Mesendoderm (in vitro differentiated cells): ENCODE measurements around the gene LACRT.

ENCODE experiments used
- DNase-seq: peaks from one replicate; pipeline ENCODE4 v3.0.0; 2013
- H2AK5ac ChIP-seq: 2 replicates; pipeline ENCODE4 v1.6.1; 2013; ENCODE audit warnings: low read length, inconsistent platforms
- H2BK120ac ChIP-seq: 2 replicates; pipeline ENCODE4 v1.6.1; 2013; ENCODE audit warnings: low read depth, mild to moderate bottlenecking, low read length, moderate library complexity, mixed read lengths
- H2BK15ac ChIP-seq: replicated peaks from 2 replicates; pipeline ENCODE4 v1.6.1; 2013; ENCODE audit warnings: low read depth, mild to moderate bottlenecking, moderate library complexity
- H2BK5ac ChIP-seq: 2 replicates; pipeline ENCODE4 v1.6.1; 2013; ENCODE audit warnings: low read length, inconsistent platforms
- H3K18ac ChIP-seq: 2 replicates; pipeline ENCODE4 v1.6.1; 2013; ENCODE audit warnings: mild to moderate bottlenecking, low read length, mixed read lengths
- H3K23ac ChIP-seq: one replicate; pipeline ENCODE4 v1.6.1; 2013; ENCODE audit warnings: low read length
- H3K27ac ChIP-seq: 2 replicates; pipeline ENCODE4 v1.5.1; 2013; ENCODE audit warnings: low read depth, mild to moderate bottlenecking, inconsistent platforms, low read length, moderate library complexity
- H3K27me3 ChIP-seq: 2 replicates; pipeline ENCODE4 v1.6.1; 2013; ENCODE audit warnings: low read length, control low read depth, mild to moderate bottlenecking, inconsistent platforms; ENCODE audit not compliant: insufficient read depth, poor library complexity
- H3K36me3 ChIP-seq: 2 replicates; pipeline ENCODE4 v1.6.1; 2013; ENCODE audit warnings: low read length, inconsistent platforms; ENCODE audit not compliant: control insufficient read depth, insufficient read depth
- H3K4ac ChIP-seq: one replicate; pipeline ENCODE4 v1.6.1; 2013; ENCODE audit warnings: low read depth, mild to moderate bottlenecking, low read length, moderate library complexity
- H3K4me1 ChIP-seq: 2 replicates; pipeline ENCODE4 v1.6.1; 2013; ENCODE audit warnings: low read depth, low read length, inconsistent platforms; ENCODE audit not compliant: control insufficient read depth
- H3K4me2 ChIP-seq: 2 replicates; pipeline ENCODE4 v1.6.1; 2013; ENCODE audit warnings: low read length
- H3K4me3 ChIP-seq: 2 replicates; pipeline ENCODE4 v1.5.1; 2013; ENCODE audit warnings: mild to moderate bottlenecking, low read length
- H3K56ac ChIP-seq: one replicate; pipeline ENCODE4 v1.6.1; 2013; ENCODE audit warnings: low read length
- H3K79me1 ChIP-seq: 2 replicates; pipeline ENCODE4 v1.6.1; 2013; ENCODE audit warnings: low read length, inconsistent platforms
- H3K79me2 ChIP-seq: 2 replicates; pipeline ENCODE4 v1.6.1; 2013; ENCODE audit warnings: mild to moderate bottlenecking, low read length; ENCODE audit not compliant: control insufficient read depth, insufficient read depth
- H3K9ac ChIP-seq: 2 replicates; pipeline ENCODE4 v1.6.1; 2013; ENCODE audit warnings: low read length, inconsistent platforms
- H4K5ac ChIP-seq: one replicate; pipeline ENCODE4 v1.6.1; 2013; ENCODE audit warnings: low read length
- H4K8ac ChIP-seq: one replicate; pipeline ENCODE4 v1.6.1; 2013; ENCODE audit warnings: low read depth, mild to moderate bottlenecking, control low read depth, low read length, moderate library complexity
- WGBS: extraction: QIAGEN DNeasy Blood & Tissue Kit; methylation state at CpG from one replicate; pipeline ENCODE4 v1.1.7; 2013; ENCODE audit warnings: low lambda C conversion rate, missing lambda C conversion rate; ENCODE audit not compliant: insufficient coverage; ENCODE audit errors: extremely low coverage; 5-methylcytosine and 5-hydroxymethylcytosine counted together

Gene LACRT

GRCh38 chr12:54631988-54632728 is 2.5 kb downstream of the LACRT start:
- Histone ChIP-seq H3K23ac (no peak overlapping the region), H2BK15ac (no peak overlapping the region), H3K4ac (no peak overlapping the region), H3K18ac (no peak overlapping the region), H3K56ac (no peak overlapping the region), H3K79me1 (no peaks in the 10 kb centered on the region), H3K27me3 (no peaks in the 10 kb centered on the region), H3K27ac (no peak overlapping the region), H3K9ac (no peak overlapping the region), H3K4me2 (no peak overlapping the region), H3K4me1 (no peaks in the 10 kb centered on the region), H3K36me3 (no peaks in the 10 kb centered on the region), H2BK5ac (no peak overlapping the region), H4K5ac (no peak overlapping the region), H2AK5ac (no peak overlapping the region), H3K4me3 (no peak overlapping the region), H3K79me2 (no peaks in the 10 kb centered on the region), H4K8ac (no peak overlapping the region), H2BK120ac (no peak overlapping the region)
- DNase-seq: peak; percentile 35
- no CpG with 5 or more reads among the region's 8 CpGs for WGBS

DNA sequence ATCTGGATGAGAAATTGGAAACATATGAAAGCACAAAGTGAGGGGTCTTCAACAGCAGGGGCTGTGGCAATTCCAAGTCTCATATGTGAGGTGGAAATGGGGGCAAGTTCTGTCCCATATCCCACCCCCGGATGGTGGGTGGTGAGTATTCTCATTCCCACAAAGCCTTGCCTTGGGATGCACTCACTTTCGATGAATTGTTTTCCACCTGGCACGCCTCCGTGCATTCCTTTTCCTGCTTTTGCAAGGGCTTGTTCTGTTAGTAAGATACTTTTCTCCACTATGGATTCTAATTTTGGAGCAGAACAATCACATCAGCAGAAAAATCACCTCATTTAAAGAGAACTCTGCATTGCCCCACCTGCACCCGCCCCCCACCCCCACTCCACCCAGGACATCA is 3.1 kb downstream of the LACRT start:
- H3K27ac ChIP-seq: no peak overlapping the region
- H2AK5ac ChIP-seq: no peak overlapping the region
- no peak overlapping the region for H2BK15ac ChIP-seq
- DNase-seq: no peak
- H3K79me1 ChIP-seq: no peaks in the 10 kb centered on the region
- H3K4me2 ChIP-seq: no peak overlapping the region
- H3K56ac ChIP-seq: no peak overlapping the region
- H3K23ac ChIP-seq: no peak overlapping the region
- no peak overlapping the region for H4K8ac ChIP-seq
- no peak overlapping the region for H3K9ac ChIP-seq
- H2BK5ac ChIP-seq: no peak overlapping the region
- no peak overlapping the region for H2BK120ac ChIP-seq
- no peaks in the 10 kb centered on the region for H3K36me3 ChIP-seq
- WGBS: no CpG with 5 or more reads among the region's 5 CpGs
- no peaks in the 10 kb centered on the region for H3K27me3 ChIP-seq
- H4K5ac ChIP-seq: no peak overlapping the region
- no peak overlapping the region for H3K4me3 ChIP-seq
- H3K18ac ChIP-seq: no peak overlapping the region
- H3K79me2 ChIP-seq: no peaks in the 10 kb centered on the region
- H3K4ac ChIP-seq: no peak overlapping the region
- no peaks in the 10 kb centered on the region for H3K4me1 ChIP-seq

- H3K4ac ChIP-seq: no peak overlapping the region
- H3K27me3 ChIP-seq: no peaks in the 10 kb centered on the region
- no peak overlapping the region for H2BK5ac ChIP-seq
- no peak overlapping the region for H4K8ac ChIP-seq
- H3K23ac ChIP-seq: no peak overlapping the region
- H3K36me3 ChIP-seq: no peaks in the 10 kb centered on the region
- no peak overlapping the region for H3K18ac ChIP-seq
- WGBS: no CpG with 5 or more reads among the region's 2 CpGs
- H3K79me2 ChIP-seq: no peaks in the 10 kb centered on the region
- no peak for DNase-seq
- no peak overlapping the region for H3K27ac ChIP-seq
- H3K79me1 ChIP-seq: no peaks in the 10 kb centered on the region
- H2AK5ac ChIP-seq: no peak overlapping the region
- H3K56ac ChIP-seq: no peak overlapping the region
- no peak overlapping the region for H3K4me3 ChIP-seq
- no peaks in the 10 kb centered on the region for H3K4me1 ChIP-seq
- no peak overlapping the region for H2BK15ac ChIP-seq
- H3K9ac ChIP-seq: no peak overlapping the region
- no peak overlapping the region for H4K5ac ChIP-seq
- no peak overlapping the region for H3K4me2 ChIP-seq
- no peak overlapping the region for H2BK120ac ChIP-seq
Measured at GRCh38 chr12:54629925-54630324, 4.8 kb downstream of the LACRT start.

- Histone ChIP-seq H3K4me2 (no peak overlapping the region), H3K4ac (no peak overlapping the region), H3K79me2 (no peaks in the 10 kb centered on the region), H3K56ac (no peak overlapping the region), H3K79me1 (no peaks in the 10 kb centered on the region), H4K5ac (no peak overlapping the region), H2AK5ac (no peak overlapping the region), H3K36me3 (no peaks in the 10 kb centered on the region), H3K27ac (no peak overlapping the region), H3K23ac (no peak overlapping the region), H3K9ac (no peak overlapping the region), H2BK15ac (no peak overlapping the region), H2BK5ac (no peak overlapping the region), H3K4me1 (no peaks in the 10 kb centered on the region), H3K18ac (no peak overlapping the region), H3K27me3 (no peaks in the 10 kb centered on the region), H4K8ac (no peak overlapping the region), H2BK120ac (no peak overlapping the region), H3K4me3 (no peak overlapping the region)
- no CpG with 5 or more reads among the region's 3 CpGs for WGBS
- no peak for DNase-seq
Measured at GRCh38 chr12:54628186-54628846, 6.4 kb downstream of the LACRT start.

- H3K4me1 ChIP-seq: no peaks in the 10 kb centered on the region
- H4K8ac ChIP-seq: no peak overlapping the region
- H2AK5ac ChIP-seq: no peak overlapping the region
- H3K4ac ChIP-seq: no peak overlapping the region
- H3K9ac ChIP-seq: no peak overlapping the region
- H3K27me3 ChIP-seq: no peaks in the 10 kb centered on the region
- no CpG with 5 or more reads among the region's 3 CpGs for WGBS
- no peaks in the 10 kb centered on the region for H3K36me3 ChIP-seq
- H3K79me2 ChIP-seq: no peaks in the 10 kb centered on the region
- no peak overlapping the region for H2BK15ac ChIP-seq
- no peaks in the 10 kb centered on the region for H3K79me1 ChIP-seq
- no peak overlapping the region for H3K27ac ChIP-seq
- DNase-seq: no peak
- H2BK5ac ChIP-seq: no peak overlapping the region
- H3K4me2 ChIP-seq: no peak overlapping the region
- H3K4me3 ChIP-seq: no peak overlapping the region
- no peak overlapping the region for H3K18ac ChIP-seq
- H3K23ac ChIP-seq: no peak overlapping the region
- H2BK120ac ChIP-seq: no peak overlapping the region
- no peak overlapping the region for H4K5ac ChIP-seq
- H3K56ac ChIP-seq: no peak overlapping the region
Measured at GRCh38 chr12:54627304-54627703, 7.4 kb downstream of the LACRT start.

GRCh38 chr12:54625598-54625997 is 9.1 kb downstream of the LACRT start:
- H4K8ac ChIP-seq: no peak overlapping the region
- no peak for DNase-seq
- no peak overlapping the region for H3K4ac ChIP-seq
- H3K4me2 ChIP-seq: no peak overlapping the region
- H3K18ac ChIP-seq: no peak overlapping the region
- no peak overlapping the region for H2BK5ac ChIP-seq
- no peak overlapping the region for H3K4me3 ChIP-seq
- H3K56ac ChIP-seq: no peak overlapping the region
- H4K5ac ChIP-seq: no peak overlapping the region
- no peak overlapping the region for H3K9ac ChIP-seq
- no peaks in the 10 kb centered on the region for H3K79me1 ChIP-seq
- no peaks in the 10 kb centered on the region for H3K79me2 ChIP-seq
- no peak overlapping the region for H2AK5ac ChIP-seq
- H3K27me3 ChIP-seq: no peaks in the 10 kb centered on the region
- no peak overlapping the region for H2BK120ac ChIP-seq
- no peak overlapping the region for H2BK15ac ChIP-seq
- H3K36me3 ChIP-seq: no peaks in the 10 kb centered on the region
- no peak overlapping the region for H3K23ac ChIP-seq
- H3K27ac ChIP-seq: no peak overlapping the region
- H3K4me1 ChIP-seq: no peaks in the 10 kb centered on the region
